AG09309 (cell line): Measurements from ENCODE around the gene TBC1D4.

Experiments used
- DNase-seq: peaks from one replicate; pipeline ENCODE4 v3.0.0-alpha.2; 2010; ENCODE audit warnings: low read depth
- H3K4me3 ChIP-seq: 2 replicates; pipeline ENCODE4 v1.5.1; 2011; ENCODE audit warnings: mild to moderate bottlenecking, low read depth, low read length, moderate library complexity; ENCODE audit not compliant: control insufficient read depth
- TF ChIP-seq, protein P1 (sequence below): IDR thresholded peaks from 2 replicates; pipeline ENCODE4 v1.5.1; 2011; ENCODE audit warnings: mild to moderate bottlenecking, low read depth, low read length, inconsistent platforms; ENCODE audit not compliant: insufficient read depth, control insufficient read depth; ENCODE audit errors: missing control alignments

The TBC1D4 gene

DNA sequence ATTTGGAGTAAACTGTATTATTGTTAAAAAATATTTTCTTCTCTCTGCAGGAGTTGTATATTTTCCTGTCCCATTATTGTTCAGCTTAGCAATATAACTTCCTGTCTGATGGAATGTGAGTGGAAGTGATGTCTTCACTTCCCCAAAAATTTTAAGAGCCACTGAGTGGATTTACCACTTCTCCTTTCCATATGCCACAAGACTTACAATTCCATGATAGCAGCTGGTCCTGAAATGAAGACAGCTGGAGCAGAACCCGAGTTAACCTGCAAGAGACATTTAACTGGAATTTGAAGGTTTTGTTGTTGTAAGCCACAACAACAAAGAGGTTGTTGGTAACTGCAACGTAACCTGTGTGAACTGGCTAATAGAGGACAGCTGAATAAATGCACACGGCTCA is 23.4 kb upstream of the TBC1D4 start:
- H3K4me3 ChIP-seq, result no peak overlapping the region
- DNase-seq, result no peak
- TF ChIP-seq, protein P1, sequence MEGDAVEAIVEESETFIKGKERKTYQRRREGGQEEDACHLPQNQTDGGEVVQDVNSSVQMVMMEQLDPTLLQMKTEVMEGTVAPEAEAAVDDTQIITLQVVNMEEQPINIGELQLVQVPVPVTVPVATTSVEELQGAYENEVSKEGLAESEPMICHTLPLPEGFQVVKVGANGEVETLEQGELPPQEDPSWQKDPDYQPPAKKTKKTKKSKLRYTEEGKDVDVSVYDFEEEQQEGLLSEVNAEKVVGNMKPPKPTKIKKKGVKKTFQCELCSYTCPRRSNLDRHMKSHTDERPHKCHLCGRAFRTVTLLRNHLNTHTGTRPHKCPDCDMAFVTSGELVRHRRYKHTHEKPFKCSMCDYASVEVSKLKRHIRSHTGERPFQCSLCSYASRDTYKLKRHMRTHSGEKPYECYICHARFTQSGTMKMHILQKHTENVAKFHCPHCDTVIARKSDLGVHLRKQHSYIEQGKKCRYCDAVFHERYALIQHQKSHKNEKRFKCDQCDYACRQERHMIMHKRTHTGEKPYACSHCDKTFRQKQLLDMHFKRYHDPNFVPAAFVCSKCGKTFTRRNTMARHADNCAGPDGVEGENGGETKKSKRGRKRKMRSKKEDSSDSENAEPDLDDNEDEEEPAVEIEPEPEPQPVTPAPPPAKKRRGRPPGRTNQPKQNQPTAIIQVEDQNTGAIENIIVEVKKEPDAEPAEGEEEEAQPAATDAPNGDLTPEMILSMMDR, result no peak

DNA sequence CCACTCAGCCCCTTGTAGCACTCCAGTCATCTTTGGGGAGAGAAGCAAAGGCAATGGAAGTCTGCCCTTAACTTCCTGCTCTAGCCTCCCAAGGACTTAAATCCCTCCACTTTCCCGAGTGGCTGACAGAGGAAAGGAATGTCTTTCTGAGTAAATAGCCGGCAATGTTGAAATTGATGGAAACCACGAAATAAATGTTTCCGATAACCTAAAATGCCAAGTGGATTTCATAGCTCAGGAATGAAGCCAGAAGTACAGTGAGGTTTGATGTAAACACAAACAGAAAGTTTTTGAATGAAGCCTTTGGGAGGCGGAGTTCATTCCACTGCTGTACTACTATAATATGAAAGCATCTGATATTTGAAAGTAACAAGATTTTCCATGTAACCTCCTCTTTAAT is 14.0 kb upstream of the TBC1D4 start:
- TF ChIP-seq, protein P1, result no peak
- no peak overlapping the region for H3K4me3 ChIP-seq
- DNase-seq, result peak; percentile 38

DNA sequence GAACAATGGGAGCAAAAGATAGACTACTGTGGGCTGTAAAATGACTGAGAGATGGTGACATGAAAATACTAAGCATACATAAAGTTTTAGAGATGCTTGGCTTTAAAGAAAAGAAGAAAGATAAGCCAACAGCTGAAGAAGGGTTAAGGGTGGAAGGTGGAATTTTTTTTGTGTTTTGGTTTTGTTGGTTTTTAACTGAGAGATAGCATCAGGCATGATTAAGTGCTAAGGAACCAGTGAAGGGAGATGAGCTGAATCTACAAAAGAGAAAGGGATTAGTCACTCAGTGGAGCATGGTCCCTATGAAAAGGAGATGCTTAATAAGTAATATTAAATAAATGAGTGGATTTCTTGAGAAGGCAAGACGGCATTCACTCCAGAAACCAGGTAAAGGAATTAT is 12.5 kb upstream of the TBC1D4 start:
- no peak for DNase-seq
- TF ChIP-seq, protein P1, result no peak
- no peak overlapping the region for H3K4me3 ChIP-seq

- no peak for DNase-seq
- TF ChIP-seq, protein P1, result no peak
- no peak overlapping the region for H3K4me3 ChIP-seq
Observed at GRCh38 chr13:75493156-75493555, 11.2 kb upstream of the TBC1D4 start.

GRCh38 chr13:75492389-75492788 is 10.4 kb upstream of the TBC1D4 start:
- no peak overlapping the region for H3K4me3 ChIP-seq
- TF ChIP-seq, protein P1, result no peak
- DNase-seq, result no peak

- no peak overlapping the region for H3K4me3 ChIP-seq
- TF ChIP-seq, protein P1, result no peak
- DNase-seq, result no peak
Observed at GRCh38 chr13:75491376-75491775, 9.4 kb upstream of the TBC1D4 start.

DNA sequence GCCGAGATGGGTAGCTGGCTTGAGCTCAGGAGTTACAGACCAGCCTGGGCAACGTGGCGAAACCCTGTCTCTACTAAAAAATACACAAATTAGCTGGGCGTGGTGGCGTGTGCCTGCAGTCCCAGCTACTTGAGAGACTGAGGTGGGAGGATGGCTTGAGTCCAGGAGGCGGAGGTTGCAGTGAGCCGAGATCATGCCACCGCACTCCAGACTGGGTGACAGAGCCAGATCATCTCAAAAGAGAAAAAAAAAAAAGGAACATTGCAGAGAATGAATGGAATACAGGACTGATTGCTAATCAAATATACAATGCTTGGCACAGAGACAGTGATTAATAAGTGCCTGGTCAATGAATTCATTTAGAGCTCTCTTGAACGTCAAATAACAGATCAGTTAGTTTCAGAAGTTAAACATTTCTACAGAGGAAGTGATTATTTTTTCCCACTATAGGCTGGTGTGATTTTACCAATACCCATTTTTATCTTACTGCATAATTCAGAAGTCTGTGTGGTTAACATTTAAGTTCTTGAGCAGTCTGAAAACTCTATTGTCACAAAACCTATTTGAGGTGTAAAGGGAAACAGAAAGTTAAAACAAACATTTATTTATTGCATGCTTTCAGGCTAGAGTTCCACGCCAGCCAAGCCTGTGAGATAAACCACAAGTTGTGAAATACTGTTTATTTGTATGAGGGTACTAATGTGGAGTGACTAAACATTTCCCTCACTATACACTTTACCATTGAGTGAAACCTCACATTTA is 7.7 kb upstream of the TBC1D4 start:
- H3K4me3 ChIP-seq, result no peak overlapping the region
- DNase-seq, result peak; percentile 54
- TF ChIP-seq, protein P1, result no peak
